ENCODE measurements around the gene SEMA3C.

SEMA3C gene

GRCh38 chr7:80885757-80886156, 33.1 kb downstream of the SEMA3C start:
- DNase-seq (ENCODE audit: low read depth) = no peak

- DNase-seq (ENCODE audit: low read depth) = no peak
Observed at GRCh38 chr7:80884511-80885195, 34.2 kb downstream of the SEMA3C start.

- DNase-seq (ENCODE audit: low read depth) = no peak
Observed at GRCh38 chr7:80883154-80884025, 35.5 kb downstream of the SEMA3C start.

GRCh38 chr7:80882213-80882801, 36.5 kb downstream of the SEMA3C start:
- DNase-seq (ENCODE audit: low read depth) = no peak

GRCh38 chr7:80881351-80881900, 37.4 kb downstream of the SEMA3C start:
- no peak for DNase-seq (ENCODE audit: low read depth)

GRCh38 chr7:80879849-80880248, 39.0 kb downstream of the SEMA3C start:
- no peak for DNase-seq (ENCODE audit: low read depth)

GRCh38 chr7:80876894-80877414, 41.9 kb downstream of the SEMA3C start:
- no peak for DNase-seq (ENCODE audit: low read depth)

GRCh38 chr7:80875537-80876120, 43.2 kb downstream of the SEMA3C start:
- DNase-seq (ENCODE audit: low read depth) = no peak

GRCh38 chr7:80873140-80873539, 45.7 kb downstream of the SEMA3C start:
- no peak for DNase-seq (ENCODE audit: low read depth)

- no peak for DNase-seq (ENCODE audit: low read depth)
Observed at GRCh38 chr7:80871228-80871627, 47.6 kb downstream of the SEMA3C start.

- DNase-seq (ENCODE audit: low read depth) = no peak
Observed at GRCh38 chr7:80870813-80871212, 48.0 kb downstream of the SEMA3C start.

GRCh38 chr7:80869821-80870751, 48.8 kb downstream of the SEMA3C start:
- DNase-seq (ENCODE audit: low read depth) = no peak

- no peak for DNase-seq (ENCODE audit: low read depth)
Observed at GRCh38 chr7:80869106-80869784, 49.6 kb downstream of the SEMA3C start.

- no peak for DNase-seq (ENCODE audit: low read depth)
Observed at GRCh38 chr7:80868566-80868965, 50.3 kb downstream of the SEMA3C start.

- no peak for DNase-seq (ENCODE audit: low read depth)
Observed at GRCh38 chr7:80860554-80860953, 58.3 kb downstream of the SEMA3C start.

- DNase-seq (ENCODE audit: low read depth) = no peak
Observed at GRCh38 chr7:80859272-80859970, 59.4 kb downstream of the SEMA3C start.

GRCh38 chr7:80858141-80858903, 60.5 kb downstream of the SEMA3C start:
- DNase-seq (ENCODE audit: low read depth) = no peak

- no peak for DNase-seq (ENCODE audit: low read depth)
Observed at GRCh38 chr7:80856769-80857168, 62.1 kb downstream of the SEMA3C start.

GRCh38 chr7:80851896-80852476, 66.9 kb downstream of the SEMA3C start:
- no peak for DNase-seq (ENCODE audit: low read depth)

Data from activated T-cell treated with anti-CD3 and anti-CD28 coated beads for 48 hours (primary cell).